Erythroblast (primary cell): ENCODE measurements around the gene CAMSAP1.

Source experiments
- GATA1 ChIP-seq: IDR thresholded peaks from 2 replicates; pipeline ENCODE4 v1.6.1; 2011; ENCODE audit warnings: low read depth, mild to moderate bottlenecking, control low read depth, low read length, moderate library complexity
- POLR2A ChIP-seq: IDR thresholded peaks from 2 replicates; pipeline ENCODE4 v1.6.1; 2011; ENCODE audit warnings: mild to moderate bottlenecking, low read length

GRCh38 chr9:135833864-135834263 lies 73.5 kb downstream of the CAMSAP1 start:
- no peak for TF ChIP-seq POLR2A
- no peak for TF ChIP-seq GATA1
